ENCODE results near the gene VPS39.

Gene VPS39

DNA sequence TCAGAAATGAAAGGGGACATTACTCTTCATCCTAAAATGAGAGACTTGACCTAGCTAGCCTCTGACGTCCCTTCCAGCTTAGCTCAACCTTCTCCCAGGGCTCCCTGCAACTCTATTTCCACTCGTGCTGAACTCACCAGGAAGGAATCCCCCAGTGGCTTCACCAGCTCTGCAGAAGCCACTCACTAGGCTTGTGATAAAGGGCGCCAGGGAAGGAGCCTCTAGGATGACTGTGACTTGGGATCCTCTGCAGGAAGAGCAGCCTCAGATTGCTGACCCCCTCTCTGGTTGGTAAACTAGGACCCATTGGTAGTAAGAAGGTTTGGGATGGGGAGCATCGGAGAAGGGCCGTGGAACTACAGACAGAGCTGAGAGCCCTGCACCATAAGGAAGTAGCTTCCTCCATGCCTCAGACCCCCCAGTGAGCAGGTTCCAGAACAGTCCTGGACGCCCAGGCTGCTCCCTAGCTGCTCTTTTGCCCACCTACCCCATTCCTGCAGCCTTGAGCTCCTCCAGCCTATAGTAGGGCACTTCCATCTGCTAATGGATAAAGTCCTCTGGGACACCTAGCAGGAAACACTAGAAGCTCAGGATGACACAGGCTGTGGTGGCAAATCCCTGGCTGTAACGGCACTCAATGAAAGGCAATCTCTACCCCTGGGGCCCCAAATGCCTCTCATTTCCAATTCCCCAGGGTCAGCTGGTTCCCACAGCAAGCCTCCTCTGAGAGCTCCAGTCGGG, 77.7 kb downstream of the VPS39 start:
- DNase-seq (ENCODE audit: low spot score) = no peak

DNA sequence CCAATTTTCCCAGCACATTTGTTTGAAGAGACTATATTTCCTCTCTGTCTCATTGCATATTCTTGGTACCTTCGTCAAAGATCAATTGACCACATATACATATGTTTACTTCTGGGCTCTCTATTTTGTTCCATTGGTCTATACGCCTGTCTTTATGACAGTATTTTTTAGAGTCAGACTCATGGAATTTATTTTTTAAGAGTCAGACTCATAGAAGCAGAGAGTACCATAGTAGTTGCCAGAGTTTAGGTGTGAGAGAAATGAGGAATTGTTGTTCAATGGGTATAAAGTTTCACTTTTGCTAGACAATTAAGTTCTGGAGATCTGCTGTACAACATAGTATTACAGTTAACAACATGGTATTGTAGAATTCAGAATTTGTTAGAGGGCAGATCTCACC, 78.7 kb downstream of the VPS39 start:
- DNase-seq (ENCODE audit: low spot score) = no peak

DNA sequence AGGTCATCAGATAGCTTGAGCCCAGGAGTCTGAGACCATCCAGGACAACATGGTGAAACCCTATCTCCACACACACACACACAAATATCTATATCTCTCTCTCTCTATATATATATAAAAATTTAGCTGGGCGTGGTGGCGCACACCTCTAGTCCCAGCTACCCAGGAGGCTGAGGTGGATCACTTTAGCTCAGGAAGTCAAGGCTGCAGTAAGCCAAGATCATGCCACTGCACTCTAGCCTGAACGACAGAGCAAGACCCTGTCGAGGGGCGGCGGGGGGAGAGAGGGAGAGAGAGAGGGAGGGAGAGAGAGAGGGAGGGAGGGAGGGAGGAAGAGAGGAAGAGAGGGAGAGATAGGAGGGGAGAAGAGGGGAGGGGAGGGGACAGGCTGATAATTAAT, 79.6 kb downstream of the VPS39 start:
- no peak for DNase-seq (ENCODE audit: low spot score)

DNA sequence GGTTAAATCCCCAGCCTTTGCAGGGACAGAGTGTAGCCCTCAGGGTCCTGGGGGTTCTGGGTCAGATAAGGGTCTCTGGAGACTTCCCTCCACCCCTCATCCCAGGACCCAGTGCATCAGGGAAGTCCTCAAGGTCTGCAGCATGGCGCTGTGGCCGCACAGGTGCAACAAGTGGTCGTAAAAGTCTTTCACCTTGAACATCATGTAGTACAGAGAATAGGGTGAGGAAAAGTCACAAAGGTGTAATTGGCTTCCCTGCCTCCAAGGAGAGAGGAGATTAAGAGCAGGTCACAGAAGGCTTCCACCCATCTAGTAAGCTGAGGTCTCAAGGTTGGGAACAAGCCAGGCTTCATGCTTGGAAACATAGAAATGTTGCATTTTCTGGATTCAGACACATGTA, 84.6 kb downstream of the VPS39 start:
- no peak for DNase-seq (ENCODE audit: low spot score)

DNA sequence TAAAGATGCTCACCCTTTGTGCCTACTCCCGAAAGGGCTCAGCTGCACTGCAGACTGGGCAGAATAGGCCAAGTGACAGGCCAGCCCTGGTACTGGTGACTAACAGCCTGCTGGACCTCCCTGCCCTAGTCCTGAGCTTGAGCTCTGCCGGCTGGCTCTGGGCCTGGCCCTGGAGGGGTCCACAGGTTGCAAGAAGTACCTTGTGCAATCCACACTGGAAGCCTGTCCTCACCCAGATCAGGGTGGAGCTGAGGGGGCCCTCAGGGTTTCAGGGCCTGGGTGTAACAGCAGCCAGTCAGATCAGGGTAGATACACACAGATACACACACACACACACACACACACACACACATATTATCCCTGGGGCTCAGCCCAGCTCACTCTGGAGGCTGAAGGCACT, 86.4 kb downstream of the VPS39 start:
- DNase-seq (ENCODE audit: low spot score) = no peak

DNA sequence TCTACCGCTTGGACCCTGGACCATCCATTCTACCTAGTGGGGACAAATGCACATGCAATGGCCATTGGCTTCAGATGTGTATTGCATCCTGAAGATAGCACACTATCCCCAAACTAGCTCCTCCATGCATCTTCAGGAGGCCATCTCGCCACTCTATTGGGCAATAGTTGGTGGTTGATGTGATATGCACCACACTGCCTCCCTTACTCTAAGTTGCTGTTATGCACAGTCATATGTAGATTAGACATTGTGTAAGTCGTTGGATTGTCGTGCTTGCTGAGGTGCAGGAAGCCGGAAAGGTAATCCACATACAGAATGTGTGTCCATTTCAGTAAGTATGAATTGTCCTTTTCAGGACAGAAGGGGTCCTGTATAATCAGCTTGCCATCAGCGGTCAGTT, 87.1 kb downstream of the VPS39 start:
- DNase-seq (ENCODE audit: low spot score) = no peak

DNA sequence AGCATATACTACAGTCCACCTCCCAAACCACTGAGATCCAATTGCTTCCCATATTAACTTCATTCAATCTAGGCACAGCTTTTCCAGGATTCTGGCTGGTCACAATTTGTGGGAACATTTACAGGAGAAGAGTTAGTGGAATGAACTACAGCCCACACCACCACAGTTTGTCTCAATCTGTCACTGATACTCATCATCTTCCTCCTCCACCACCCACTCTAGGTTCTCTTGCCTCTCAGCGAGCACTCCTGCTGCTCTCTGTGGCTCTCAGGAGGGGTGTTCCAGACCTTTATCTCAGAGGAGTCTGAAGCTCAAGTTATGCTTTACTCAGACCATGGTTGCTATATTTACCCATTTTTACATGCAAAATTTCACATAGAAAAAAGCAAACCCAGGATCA, 87.8 kb downstream of the VPS39 start:
- DNase-seq (ENCODE audit: low spot score) = no peak

DNA sequence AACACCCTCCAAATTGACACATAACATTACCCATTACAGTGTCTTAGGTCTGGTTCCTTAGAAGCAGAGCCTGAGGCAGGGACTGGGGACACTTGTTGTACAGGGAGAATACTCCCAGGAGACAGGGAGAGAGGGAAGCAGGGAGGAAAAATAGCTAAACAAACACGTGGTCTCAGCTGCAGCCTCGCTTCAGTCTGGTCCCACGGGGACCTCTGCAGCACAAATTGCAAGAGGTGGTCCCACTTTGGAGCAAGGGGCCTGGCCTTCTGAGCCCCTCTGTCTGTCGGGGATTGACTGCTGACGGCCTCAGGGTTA, 88.7 kb downstream of the VPS39 start:
- DNase-seq (ENCODE audit: low spot score) = no peak

DNA sequence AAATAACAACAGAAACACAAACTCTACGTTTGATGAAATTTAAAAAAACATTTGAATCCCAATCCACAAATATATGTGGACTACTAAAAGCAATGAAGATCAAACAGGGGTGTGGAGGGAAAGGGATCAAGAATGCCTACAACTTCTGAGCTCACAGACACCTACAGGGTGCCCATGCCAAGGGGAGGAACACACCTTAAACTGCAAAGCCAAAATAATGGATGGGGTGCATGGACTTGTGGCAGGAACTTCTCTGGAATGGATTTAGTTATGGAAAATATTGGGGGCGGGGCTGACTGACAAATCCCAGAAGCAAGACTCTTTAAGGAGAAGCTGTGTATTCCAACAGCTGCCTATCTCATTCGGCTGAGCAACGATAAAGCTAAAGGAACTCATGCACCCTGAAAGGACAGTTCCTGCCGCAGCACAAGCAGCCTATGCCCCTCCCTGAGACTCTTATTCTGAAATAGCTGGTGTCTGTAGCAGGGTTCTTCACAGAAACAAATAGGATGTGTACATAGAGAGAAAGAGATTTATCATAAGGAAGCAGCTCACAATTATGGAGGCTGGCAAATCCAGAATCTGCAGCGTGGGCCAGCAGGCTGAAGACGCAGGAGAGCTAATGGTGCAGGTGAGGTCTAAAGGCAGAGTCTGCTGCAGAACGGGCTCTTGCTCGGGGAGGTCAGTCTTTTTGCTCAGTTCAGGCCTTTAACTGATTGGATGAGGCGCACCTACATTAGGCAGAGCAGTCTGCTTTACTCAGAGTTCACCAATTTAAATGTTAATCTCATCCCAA, 89.3 kb downstream of the VPS39 start:
- DNase-seq (ENCODE audit: low spot score) = no peak

DNA sequence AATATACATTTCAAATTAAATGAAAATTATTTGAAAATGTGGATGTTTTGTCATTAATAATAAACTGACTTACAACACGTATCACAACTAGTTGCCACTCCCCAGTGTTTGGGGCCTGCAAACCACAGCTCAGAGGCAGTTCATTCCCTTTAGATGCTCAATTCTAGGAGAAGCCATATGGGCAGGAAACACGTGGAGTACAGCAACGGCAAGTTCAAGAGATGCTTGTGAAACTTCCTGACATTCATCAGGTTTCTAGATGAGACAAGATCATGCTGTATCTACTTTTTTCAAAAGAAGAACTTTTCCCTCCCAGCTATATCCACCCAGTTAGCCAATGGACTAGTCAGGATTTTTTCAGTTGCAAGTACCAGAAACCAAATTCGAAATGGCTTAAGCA, 96.2 kb downstream of the VPS39 start:
- no peak for DNase-seq (ENCODE audit: low spot score)

DNA sequence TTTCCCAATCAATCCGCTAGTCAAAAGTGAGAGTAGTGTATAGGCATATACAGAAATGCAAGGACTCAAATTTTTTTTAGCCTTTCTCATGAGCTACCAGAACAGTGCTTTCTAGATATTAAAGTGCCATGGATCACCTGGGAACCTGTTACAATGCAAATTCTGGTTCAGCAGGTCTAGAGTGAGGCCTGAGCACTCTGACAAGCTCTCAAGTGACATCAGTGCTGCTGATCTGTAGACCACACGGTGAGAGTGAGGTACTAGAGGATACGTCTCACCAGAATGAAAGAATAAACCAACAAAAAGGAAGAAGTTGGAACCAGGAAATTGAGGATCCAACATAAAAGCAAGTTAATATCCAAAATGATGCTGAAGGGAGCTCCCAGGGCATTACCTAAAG, 97.7 kb downstream of the VPS39 start:
- DNase-seq (ENCODE audit: low spot score) = no peak

DNA sequence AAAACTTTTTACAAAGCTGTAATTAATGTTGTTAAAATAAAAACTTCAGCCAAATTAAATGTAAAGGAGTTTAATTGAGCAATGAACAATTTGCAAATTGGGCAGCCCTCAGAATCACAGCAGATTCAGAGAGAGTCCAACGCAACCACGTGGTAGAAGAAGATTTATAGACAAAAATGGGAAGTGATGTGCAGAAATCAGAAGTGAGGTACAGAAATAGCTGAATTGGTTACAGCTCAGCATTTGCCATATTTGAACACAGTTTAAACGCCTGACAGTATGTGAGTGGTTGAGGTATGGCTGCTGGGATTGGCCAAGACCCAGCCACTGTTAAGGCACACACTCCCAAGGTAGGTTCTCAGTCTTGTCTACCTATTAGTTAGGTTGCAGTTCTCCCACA, 99.3 kb downstream of the VPS39 start:
- no peak for DNase-seq (ENCODE audit: low spot score)

All from kidney tubule cell (primary cell).